Measurements from ENCODE around the gene TEX12. TPM values are rescaled to one million over a fixed set of nuclear protein-coding genes. Genes with fewer than 3 reads are reported as not detected.

The TEX12 gene
- polyA plus RNA-seq, 3 donors = 0.43 TPM; not detected in 2

GRCh38 chr11:112172362-112172994 is 5.3 kb downstream of the TEX12 start:
- no peak overlapping the region for H2AFZ ChIP-seq (ENCODE audit: insufficient read depth, low read depth, low read length, poor library complexity, severe bottlenecking)
- no peak for TF ChIP-seq CTCF (IDR thresholded peaks at IDR 0.05)
- H3K4me2 ChIP-seq (replicated peaks; ENCODE audit: extremely low read depth, low read length, poor library complexity, severe bottlenecking) = no peak overlapping the region
- Mint-ChIP-seq H3K4me3 (no peak overlapping the region), H3K27ac (no peak overlapping the region), H3K4me1 (peaks cover 12% of the 10 kb centered on the region), H3K36me3 (no peaks in the 10 kb centered on the region), H3K27me3 (ENCODE audit: low read depth in 3 of 3) (peaks cover 0 to 2% (median 1%) of the 10 kb centered on the region in 3 donors), H3K9me3 (peaks cover 0 to 1% (median 0%) of the 10 kb centered on the region in 7 donors)
- H3K27me3 ChIP-seq (ENCODE audit: control insufficient read depth in 2 of 2, insufficient read depth in 2 of 2, low read length in 2 of 2) = no peaks in the 10 kb centered on the region
- H3K27ac ChIP-seq (ENCODE audit: low read depth in 1 of 2, low read length in 2 of 2) = no peak overlapping the region
- no peak overlapping the region for H3K9ac ChIP-seq (ENCODE audit: insufficient read depth, low read length, poor library complexity, severe bottlenecking)
- DNase-seq = no peak
- peaks cover 9 to 12% of the 10 kb centered on the region in 2 donors for H3K4me1 ChIP-seq (ENCODE audit: control insufficient read depth in 1 of 2, insufficient read depth in 2 of 2, low read length in 2 of 2)
- H3K4me3 ChIP-seq (replicated peaks in 1 of 3; ENCODE audit: low read depth in 2 of 3, low read length in 3 of 3) = no peak overlapping the region
- no peaks in the 10 kb centered on the region for H3K79me2 ChIP-seq (ENCODE audit: insufficient read depth, low read length)
- no peaks in the 10 kb centered on the region for H3K9me3 ChIP-seq (replicated peaks in 1 of 2; ENCODE audit: control insufficient read depth in 1 of 2, insufficient read depth in 1 of 2, low read length in 2 of 2)
- WGBS (ENCODE audit: insufficient coverage) = no CpG with 5 or more reads among the region's 2 CpGs
- no peaks in the 10 kb centered on the region for H3K36me3 ChIP-seq (replicated peaks in 1 of 2; ENCODE audit: control insufficient read depth in 1 of 2, insufficient read depth in 2 of 2, low read length in 2 of 2)
- intact Hi-C loops (cut with micrococcal nuclease) = loop anchor here in 1 of 2 donors (10.0 kb wide), 1 partner anchor 52 kb away; the partner anchor contains the start of gene PTS
- no peaks in the 10 kb centered on the region for H4K20me1 ChIP-seq (ENCODE audit: insufficient read depth, low read length)

- no CpG with 5 or more reads among the region's 3 CpGs for WGBS (ENCODE audit: insufficient coverage)
- no peak for DNase-seq
- Mint-ChIP-seq H3K36me3 (no peaks in the 10 kb centered on the region), H3K4me3 (no peak overlapping the region), H3K27ac (no peak overlapping the region), H3K4me1 (peaks cover 16% of the 10 kb centered on the region), H3K9me3 (no peaks in the 10 kb centered on the region), H3K27me3 (ENCODE audit: low read depth in 3 of 3) (peaks cover 0 to 2% (median 1%) of the 10 kb centered on the region in 3 donors)
- Histone ChIP-seq H3K4me1 (ENCODE audit: control insufficient read depth in 1 of 2, insufficient read depth in 2 of 2, low read length in 2 of 2) (peaks cover 12 to 13% of the 10 kb centered on the region in 2 donors), H3K27me3 (ENCODE audit: control insufficient read depth in 2 of 2, insufficient read depth in 2 of 2, low read length in 2 of 2) (no peaks in the 10 kb centered on the region), H2AFZ (ENCODE audit: insufficient read depth, low read depth, low read length, poor library complexity, severe bottlenecking) (no peak overlapping the region), H3K9ac (ENCODE audit: insufficient read depth, low read length, poor library complexity, severe bottlenecking) (no peak overlapping the region), H3K4me2 (replicated peaks; ENCODE audit: extremely low read depth, low read length, poor library complexity, severe bottlenecking) (no peak overlapping the region), H3K27ac (ENCODE audit: low read depth in 1 of 2, low read length in 2 of 2) (no peak overlapping the region), H3K9me3 (replicated peaks in 1 of 2; ENCODE audit: control insufficient read depth in 1 of 2, insufficient read depth in 1 of 2, low read length in 2 of 2) (no peaks in the 10 kb centered on the region), H4K20me1 (ENCODE audit: insufficient read depth, low read length) (no peaks in the 10 kb centered on the region), H3K4me3 (replicated peaks in 1 of 3; ENCODE audit: low read depth in 2 of 3, low read length in 3 of 3) (no peak overlapping the region), H3K79me2 (ENCODE audit: insufficient read depth, low read length) (no peaks in the 10 kb centered on the region), H3K36me3 (replicated peaks in 1 of 2; ENCODE audit: control insufficient read depth in 1 of 2, insufficient read depth in 2 of 2, low read length in 2 of 2) (no peaks in the 10 kb centered on the region)
- intact Hi-C loops (cut with micrococcal nuclease) = loop anchor here in 1 of 2 donors (10.0 kb wide), 1 partner anchor 52 kb away; the partner anchor contains the start of gene PTS
- TF ChIP-seq CTCF (IDR thresholded peaks at IDR 0.05) = no peak
Measured at GRCh38 chr11:112173152-112173551, 6.0 kb downstream of the TEX12 start.

Data from CD14-positive monocyte (primary cell).